WERI-Rb-1 (cell line): ENCODE results near the gene DMD.

ENCODE experiments used
- DNase-seq: peaks from one replicate; pipeline ENCODE4 v3.0.0-alpha.2; 2020
- H3K27ac ChIP-seq: fragments of 250-450 bp; sonication (Bioruptor Pico); 2 replicates; pipeline ENCODE4 v1.5.1; 2020; ENCODE audit warnings: mild to moderate bottlenecking, moderate library complexity
- H3K27me3 ChIP-seq: fragments of 250-450 bp; sonication (Bioruptor Pico); 2 replicates; pipeline ENCODE4 v1.5.1; 2021; ENCODE audit warnings: mild to moderate bottlenecking, low read depth, moderate library complexity; ENCODE audit not compliant: insufficient read depth, severe bottlenecking
- H3K36me3 ChIP-seq: fragments of 250-450 bp; sonication (Bioruptor Pico); 2 replicates; pipeline ENCODE4 v1.5.1; 2020; ENCODE audit warnings: mild to moderate bottlenecking, moderate library complexity
- H3K4me3 ChIP-seq: 2 replicates; pipeline ENCODE4 v1.5.1; 2011; ENCODE audit warnings: low read depth, mild to moderate bottlenecking, control low read depth, low read length
- H3K9me3 ChIP-seq: fragments of 250-450 bp; sonication (Bioruptor Pico); 2 replicates; pipeline ENCODE4 v1.5.1; 2021; ENCODE audit warnings: mild to moderate bottlenecking, moderate library complexity; ENCODE audit not compliant: severe bottlenecking
- CTCF ChIP-seq: IDR thresholded peaks from 2 replicates; pipeline ENCODE4 v1.5.1; 2011; ENCODE audit warnings: low read depth, mild to moderate bottlenecking, control low read depth, inconsistent platforms, low read length

DMD gene

GRCh38 chrX:31421441-31421840, 1789.9 kb downstream of the DMD start:
- DNase-seq: no peak
- H3K9me3 ChIP-seq: no peaks in the 10 kb centered on the region
- H3K27me3 ChIP-seq: peaks cover 5% of the 10 kb centered on the region
- no peak overlapping the region for H3K4me3 ChIP-seq
- no peaks in the 10 kb centered on the region for H3K36me3 ChIP-seq
- TF ChIP-seq CTCF: no peak
- no peak overlapping the region for H3K27ac ChIP-seq

- Histone ChIP-seq H3K27me3 (peaks cover 5% of the 10 kb centered on the region), H3K4me3 (no peak overlapping the region), H3K36me3 (no peaks in the 10 kb centered on the region), H3K27ac (no peak overlapping the region), H3K9me3 (no peaks in the 10 kb centered on the region)
- DNase-seq: no peak
- TF ChIP-seq CTCF: no peak
These were observed 1790.6 kb downstream of the DMD start for GRCh38 chrX:31420711-31421151.

GRCh38 chrX:31420302-31420701, 1791.0 kb downstream of the DMD start:
- DNase-seq: no peak
- Histone ChIP-seq H3K27me3 (peaks cover 5% of the 10 kb centered on the region), H3K9me3 (no peaks in the 10 kb centered on the region), H3K27ac (no peak overlapping the region), H3K4me3 (no peak overlapping the region), H3K36me3 (no peaks in the 10 kb centered on the region)
- no peak for TF ChIP-seq CTCF

- no peaks in the 10 kb centered on the region for H3K9me3 ChIP-seq
- no peaks in the 10 kb centered on the region for H3K27me3 ChIP-seq
- no peak overlapping the region for H3K4me3 ChIP-seq
- no peak for TF ChIP-seq CTCF
- DNase-seq: no peak
- H3K36me3 ChIP-seq: no peaks in the 10 kb centered on the region
- no peak overlapping the region for H3K27ac ChIP-seq
These were observed 1814.2 kb downstream of the DMD start for GRCh38 chrX:31397119-31397518.

GRCh38 chrX:31392513-31392912, 1818.8 kb downstream of the DMD start:
- no peaks in the 10 kb centered on the region for H3K9me3 ChIP-seq
- DNase-seq: no peak
- no peak for TF ChIP-seq CTCF
- H3K4me3 ChIP-seq: no peak overlapping the region
- H3K36me3 ChIP-seq: no peaks in the 10 kb centered on the region
- no peak overlapping the region for H3K27ac ChIP-seq
- H3K27me3 ChIP-seq: no peaks in the 10 kb centered on the region

- no peak for DNase-seq
- Histone ChIP-seq H3K27me3 (no peaks in the 10 kb centered on the region), H3K4me3 (no peak overlapping the region), H3K9me3 (no peaks in the 10 kb centered on the region), H3K27ac (no peak overlapping the region), H3K36me3 (no peaks in the 10 kb centered on the region)
- no peak for TF ChIP-seq CTCF
These were observed 1822.4 kb downstream of the DMD start for GRCh38 chrX:31388946-31389345.
